Activated CD4-positive, alpha-beta T cell treated with anti-CD3 and anti-CD28 coated beads, Interleukin-2, amount 10 ng/mL, durations not matched to agents 24 days and 14 days (primary cell): Measurements from ENCODE around the gene NDFIP2. TPM values are rescaled to one million over a fixed set of nuclear protein-coding genes. Genes with fewer than 3 reads are reported as not detected.
A peak's percentile ranks its signal among the peaks of the same experiment; 100 is the strongest.

Experiments
- DNase-seq: peaks from one replicate; pipeline ENCODE4 v3.0.0; 2022
- H3K27ac Mint-ChIP-seq: one replicate; pipeline ENCODE4 v1.8.0; 2022; ENCODE audit warnings: mild to moderate bottlenecking, mixed read lengths
- H3K27me3 Mint-ChIP-seq: one replicate; pipeline ENCODE4 v1.8.0; 2022; ENCODE audit warnings: mixed read lengths
- H3K36me3 Mint-ChIP-seq: one replicate; pipeline ENCODE4 v1.8.0; 2022; ENCODE audit warnings: low read depth, mild to moderate bottlenecking, mixed read lengths
- H3K4me1 Mint-ChIP-seq: one replicate; pipeline ENCODE4 v1.8.0; 2021; ENCODE audit warnings: mixed read lengths
- H3K4me3 Mint-ChIP-seq: one replicate; pipeline ENCODE4 v1.8.0; 2022; ENCODE audit warnings: mild to moderate bottlenecking, moderate library complexity, mixed read lengths
- H3K9me3 Mint-ChIP-seq: one replicate; pipeline ENCODE4 v1.8.0; 2021; ENCODE audit warnings: mixed read lengths
- intact Hi-C: fragments of 100-400 bp; cut with micrococcal nuclease; formaldehyde crosslinking; loops from one replicate; pipeline ENCODE4 v1.15.1; 2023
- total RNA-seq: library from RNA; stranded (reverse); gene quantifications from 2 replicates; pipeline ENCODE4 v1.2.3, GENCODE V29; 2022

The NDFIP2 gene, protein sequence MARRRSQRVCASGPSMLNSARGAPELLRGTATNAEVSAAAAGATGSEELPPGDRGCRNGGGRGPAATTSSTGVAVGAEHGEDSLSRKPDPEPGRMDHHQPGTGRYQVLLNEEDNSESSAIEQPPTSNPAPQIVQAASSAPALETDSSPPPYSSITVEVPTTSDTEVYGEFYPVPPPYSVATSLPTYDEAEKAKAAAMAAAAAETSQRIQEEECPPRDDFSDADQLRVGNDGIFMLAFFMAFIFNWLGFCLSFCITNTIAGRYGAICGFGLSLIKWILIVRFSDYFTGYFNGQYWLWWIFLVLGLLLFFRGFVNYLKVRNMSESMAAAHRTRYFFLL
- total RNA-seq, result 258 and 272 TPM in 2 replicates

DNA sequence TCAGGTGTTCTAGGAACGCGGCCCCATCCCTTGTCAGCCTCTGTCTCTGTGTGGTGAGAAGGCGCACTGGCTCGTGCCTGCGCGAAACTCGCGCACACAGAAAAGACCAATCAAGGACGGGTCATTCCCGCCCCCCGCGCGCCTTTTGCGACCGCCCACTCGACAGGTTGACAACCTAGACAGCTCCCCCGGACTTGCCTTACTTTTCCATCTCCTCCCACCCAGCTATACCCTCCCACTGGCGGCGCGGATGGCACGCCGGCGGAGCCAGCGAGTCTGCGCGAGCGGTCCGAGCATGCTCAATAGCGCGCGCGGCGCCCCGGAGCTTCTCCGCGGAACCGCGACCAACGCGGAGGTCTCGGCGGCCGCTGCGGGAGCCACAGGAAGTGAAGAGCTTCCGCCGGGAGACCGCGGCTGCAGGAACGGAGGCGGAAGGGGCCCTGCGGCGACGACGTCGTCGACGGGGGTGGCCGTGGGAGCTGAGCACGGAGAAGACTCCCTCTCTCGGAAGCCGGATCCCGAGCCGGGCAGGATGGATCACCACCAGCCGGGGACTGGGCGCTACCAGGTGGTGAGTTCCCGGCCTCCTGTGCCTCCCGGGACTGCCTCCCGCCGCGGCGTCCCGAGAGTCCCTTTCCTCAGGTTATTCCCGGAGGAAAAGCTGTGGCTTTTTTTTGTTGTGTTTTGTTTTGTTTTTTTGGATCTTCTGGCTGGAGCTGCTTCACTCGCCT is at the start of gene NDFIP2:
Gene NDFIP2 (plus strand): TSS at position 202 of the 731 bp plus-strand sequence. CDS start 49 bp downstream, at position 251.
- Mint-ChIP-seq H3K4me3 (peak within 1 kb of the TSS; percentile 90), H3K27me3 (peaks cover 3% of the 10 kb centered on the region), H3K4me1 (peaks cover 57% of the 10 kb centered on the region), H3K27ac (peak within 1 kb of the TSS; percentile 98), H3K9me3 (no peaks in the 10 kb centered on the region), H3K36me3 (peaks cover 40% of the 10 kb centered on the region)
- DNase-seq, result peak; percentile 97
- intact Hi-C loops, result loop anchor here (1.0 kb wide), 10 partner anchors 10 to 88 kb away; no protein-coding TSS in a partner anchor

DNA sequence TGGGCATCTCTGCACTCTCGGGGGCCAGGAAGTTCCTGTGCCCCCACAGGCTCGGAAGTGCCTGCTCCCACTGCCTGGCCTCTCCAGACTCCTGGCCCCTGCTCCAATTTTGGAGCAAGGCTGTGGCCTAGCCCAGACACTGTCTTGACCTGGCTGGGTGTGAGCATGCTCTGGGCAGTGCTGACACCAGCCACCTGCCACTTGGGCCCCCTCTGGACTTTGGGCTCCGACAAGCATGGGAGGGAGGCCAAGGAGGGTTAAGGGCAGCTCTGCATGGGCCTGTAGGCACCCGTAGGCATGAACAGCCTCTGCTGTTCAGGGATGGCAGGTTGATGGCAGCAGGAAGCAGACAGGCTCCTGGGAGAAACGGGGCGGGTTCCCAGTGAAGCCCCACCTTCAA is 48.9 kb upstream of the NDFIP2 start:
- no peak overlapping the region for H3K27ac Mint-ChIP-seq
- H3K36me3 Mint-ChIP-seq, result peaks cover 9% of the 10 kb centered on the region
- peaks cover 4% of the 10 kb centered on the region for H3K9me3 Mint-ChIP-seq
- intact Hi-C loops, result no loop called here
- DNase-seq, result no peak
- H3K4me3 Mint-ChIP-seq, result no peak overlapping the region
- H3K27me3 Mint-ChIP-seq, result no peaks in the 10 kb centered on the region
- peaks cover 31% of the 10 kb centered on the region for H3K4me1 Mint-ChIP-seq

DNA sequence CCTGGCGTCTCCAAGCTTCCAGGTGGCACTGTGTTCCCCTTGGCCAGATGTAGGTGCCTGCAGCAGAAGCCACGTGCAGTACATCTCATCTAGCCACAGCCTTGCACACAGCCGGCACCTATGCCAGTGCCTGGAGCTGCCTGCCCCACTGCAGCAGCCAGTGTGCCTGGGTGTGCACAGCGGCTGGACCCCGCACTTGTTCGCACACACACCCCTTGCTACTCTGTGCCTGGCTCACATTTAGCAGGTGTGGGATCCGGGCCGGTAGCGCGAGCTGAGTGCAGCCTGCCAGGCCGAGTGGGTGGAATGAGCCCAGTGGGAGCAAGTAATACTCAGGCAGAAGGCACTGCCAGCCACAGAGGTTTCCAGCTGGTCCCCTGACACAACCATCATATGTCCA is 48.0 kb upstream of the NDFIP2 start:
- Mint-ChIP-seq H3K27ac (no peak overlapping the region), H3K4me1 (peaks cover 26% of the 10 kb centered on the region), H3K9me3 (peaks cover 4% of the 10 kb centered on the region), H3K27me3 (no peaks in the 10 kb centered on the region), H3K4me3 (no peak overlapping the region), H3K36me3 (peaks cover 9% of the 10 kb centered on the region)
- no peak for DNase-seq
- intact Hi-C loops, result no loop called here

DNA sequence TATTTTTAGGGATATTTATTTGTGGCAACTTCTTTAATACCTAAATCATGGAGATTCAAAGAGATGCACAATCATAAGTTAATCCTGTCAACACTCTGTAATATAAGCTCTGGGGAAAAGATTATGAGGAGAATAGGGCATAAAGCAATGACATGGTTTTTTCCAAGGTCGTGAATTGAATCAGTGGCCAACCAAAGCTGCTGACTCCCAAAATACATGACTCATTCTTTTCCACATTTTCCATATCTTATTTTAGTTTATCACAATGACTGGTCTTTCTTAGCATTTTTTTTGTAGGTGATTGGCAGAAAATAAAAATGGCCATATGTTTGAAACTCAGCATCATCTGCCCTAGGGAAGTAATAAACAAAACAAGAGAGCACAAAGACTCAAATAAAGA is 46.4 kb upstream of the NDFIP2 start:
- Mint-ChIP-seq H3K27me3 (no peaks in the 10 kb centered on the region), H3K9me3 (peaks cover 4% of the 10 kb centered on the region), H3K27ac (peak overlapping the region; percentile 40), H3K36me3 (peaks cover 8% of the 10 kb centered on the region), H3K4me1 (peaks cover 17% of the 10 kb centered on the region), H3K4me3 (no peak overlapping the region)
- DNase-seq, result no peak
- intact Hi-C loops, result loop anchor here (1.0 to 2.0 kb wide), 2 partner anchors 16 to 47 kb away; partner anchors contain the start of gene NDFIP2

DNA sequence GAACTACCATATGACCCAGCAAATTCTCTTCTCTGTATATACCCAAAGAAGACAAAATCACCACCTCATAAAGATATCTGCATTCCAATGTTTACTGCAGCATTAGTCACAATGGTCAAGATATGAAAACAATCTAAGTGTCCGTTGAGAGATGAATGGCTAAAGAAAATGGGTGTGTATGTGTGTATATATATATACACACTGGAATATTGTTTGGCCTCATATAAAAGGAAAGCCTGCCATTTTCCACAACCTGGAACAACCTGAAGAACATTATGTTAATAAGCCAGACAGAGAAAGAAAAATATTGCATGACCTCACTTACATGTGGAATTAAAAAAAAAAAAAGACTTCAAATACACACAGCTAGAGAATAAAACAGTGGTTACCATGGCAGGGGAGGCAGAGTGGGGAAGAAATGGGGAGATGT is 45.4 kb upstream of the NDFIP2 start:
- H3K36me3 Mint-ChIP-seq, result peaks cover 7% of the 10 kb centered on the region
- H3K4me1 Mint-ChIP-seq, result peaks cover 17% of the 10 kb centered on the region
- intact Hi-C loops, result loop anchor here (2.0 kb wide), 1 partner anchor 15 kb away; no protein-coding TSS in a partner anchor
- H3K4me3 Mint-ChIP-seq, result no peak overlapping the region
- no peak overlapping the region for H3K27ac Mint-ChIP-seq
- H3K27me3 Mint-ChIP-seq, result no peaks in the 10 kb centered on the region
- peaks cover 4% of the 10 kb centered on the region for H3K9me3 Mint-ChIP-seq
- DNase-seq, result no peak

DNA sequence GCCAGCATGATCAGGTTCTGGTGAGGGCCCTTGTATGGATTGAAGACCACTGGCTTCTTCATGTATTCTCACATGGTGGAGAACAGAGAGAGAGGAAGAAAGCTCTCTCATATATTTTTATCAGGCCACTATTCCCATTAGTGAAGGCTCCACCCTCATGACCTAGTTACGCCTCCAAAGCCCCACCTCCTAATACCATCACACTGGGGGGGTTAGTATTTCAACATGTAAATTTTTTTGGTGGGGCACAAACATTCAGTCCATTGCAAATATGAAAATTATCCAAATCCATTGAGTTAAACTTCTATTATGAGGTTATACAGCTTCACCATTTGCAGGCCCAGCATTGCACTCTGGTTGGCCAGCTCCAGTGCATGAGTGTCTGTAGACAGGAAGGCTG is 41.7 kb upstream of the NDFIP2 start:
- intact Hi-C loops, result no loop called here
- no peaks in the 10 kb centered on the region for H3K27me3 Mint-ChIP-seq
- H3K36me3 Mint-ChIP-seq, result no peaks in the 10 kb centered on the region
- no peaks in the 10 kb centered on the region for H3K9me3 Mint-ChIP-seq
- no peak for DNase-seq
- H3K4me1 Mint-ChIP-seq, result peaks cover 8% of the 10 kb centered on the region
- H3K27ac Mint-ChIP-seq, result no peak overlapping the region
- H3K4me3 Mint-ChIP-seq, result no peak overlapping the region

DNA sequence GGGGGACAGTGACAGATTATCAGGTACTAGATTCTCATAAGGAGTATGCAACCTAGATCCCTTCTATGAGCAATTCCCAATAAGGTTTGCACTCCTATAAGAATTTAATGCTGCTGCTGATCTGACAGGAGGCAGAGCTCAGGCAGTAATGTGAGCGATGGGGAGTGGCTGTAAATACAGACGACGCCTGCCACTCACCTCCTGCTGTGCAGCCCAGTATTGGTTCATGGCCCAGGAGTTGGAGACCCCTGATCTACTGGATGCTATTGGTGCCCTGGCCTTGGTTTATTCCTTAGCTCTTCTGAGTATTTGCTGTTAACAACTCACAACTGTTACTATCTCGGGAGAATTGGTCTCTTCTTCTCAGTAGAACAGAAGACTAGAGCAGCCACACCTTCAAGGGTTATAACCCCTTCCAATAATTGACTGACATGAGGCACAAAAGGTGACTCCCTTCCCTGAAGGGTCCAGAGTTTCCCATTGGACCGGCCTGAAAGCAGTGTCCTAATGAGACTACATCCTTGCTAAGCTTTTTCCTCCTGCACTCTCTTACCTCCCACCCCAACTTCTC is 39.9 kb upstream of the NDFIP2 start:
- intact Hi-C loops, result no loop called here
- H3K27me3 Mint-ChIP-seq, result no peaks in the 10 kb centered on the region
- no peak overlapping the region for H3K4me3 Mint-ChIP-seq
- H3K9me3 Mint-ChIP-seq, result no peaks in the 10 kb centered on the region
- DNase-seq, result no peak
- H3K36me3 Mint-ChIP-seq, result no peaks in the 10 kb centered on the region
- peaks cover 8% of the 10 kb centered on the region for H3K4me1 Mint-ChIP-seq
- H3K27ac Mint-ChIP-seq, result no peak overlapping the region

DNA sequence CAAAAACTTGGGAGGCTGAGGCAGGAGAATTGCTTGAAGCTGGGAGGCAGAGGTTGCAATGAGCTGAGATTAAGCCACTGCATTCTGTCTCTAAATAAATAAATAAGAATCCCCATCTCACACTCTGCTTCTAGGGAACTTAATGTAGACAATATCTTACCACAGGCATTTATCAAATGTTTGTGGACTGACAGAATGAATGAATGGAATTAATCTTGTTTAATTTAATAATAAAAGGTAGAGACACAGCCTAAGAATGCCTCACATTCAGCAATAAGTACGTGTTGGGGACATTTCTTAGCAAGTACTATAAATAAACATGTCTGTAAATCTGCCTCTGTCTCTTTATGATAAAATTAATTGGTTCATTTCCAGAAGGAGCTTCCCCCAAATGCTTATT is 38.7 kb upstream of the NDFIP2 start:
- H3K4me3 Mint-ChIP-seq, result no peak overlapping the region
- no peaks in the 10 kb centered on the region for H3K36me3 Mint-ChIP-seq
- DNase-seq, result no peak
- H3K9me3 Mint-ChIP-seq, result no peaks in the 10 kb centered on the region
- H3K4me1 Mint-ChIP-seq, result peaks cover 18% of the 10 kb centered on the region
- H3K27ac Mint-ChIP-seq, result no peak overlapping the region
- intact Hi-C loops, result no loop called here
- no peaks in the 10 kb centered on the region for H3K27me3 Mint-ChIP-seq

DNA sequence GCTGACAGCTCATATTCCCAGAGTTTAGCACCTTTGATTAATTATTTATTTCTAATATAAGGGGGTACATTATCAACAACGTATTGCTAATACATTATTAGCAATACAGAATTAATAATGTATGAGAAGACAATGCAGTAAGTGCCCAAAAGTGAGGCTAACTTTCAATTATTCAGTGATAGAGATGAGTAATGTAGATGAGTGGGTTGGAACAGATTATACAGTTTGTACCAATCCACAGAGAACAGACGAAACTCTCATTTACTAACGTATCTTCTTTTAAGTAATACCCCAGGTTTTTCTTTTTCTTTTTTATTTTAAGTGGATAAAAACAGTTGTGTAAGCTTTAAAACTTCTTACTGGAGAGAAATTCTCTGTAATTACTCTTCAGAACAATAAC is 38.2 kb upstream of the NDFIP2 start:
- H3K4me3 Mint-ChIP-seq, result no peak overlapping the region
- H3K27me3 Mint-ChIP-seq, result no peaks in the 10 kb centered on the region
- H3K4me1 Mint-ChIP-seq, result peaks cover 22% of the 10 kb centered on the region
- H3K9me3 Mint-ChIP-seq, result peaks cover under 1% of the 10 kb centered on the region
- no peak for DNase-seq
- no peaks in the 10 kb centered on the region for H3K36me3 Mint-ChIP-seq
- H3K27ac Mint-ChIP-seq, result no peak overlapping the region
- intact Hi-C loops, result no loop called here

DNA sequence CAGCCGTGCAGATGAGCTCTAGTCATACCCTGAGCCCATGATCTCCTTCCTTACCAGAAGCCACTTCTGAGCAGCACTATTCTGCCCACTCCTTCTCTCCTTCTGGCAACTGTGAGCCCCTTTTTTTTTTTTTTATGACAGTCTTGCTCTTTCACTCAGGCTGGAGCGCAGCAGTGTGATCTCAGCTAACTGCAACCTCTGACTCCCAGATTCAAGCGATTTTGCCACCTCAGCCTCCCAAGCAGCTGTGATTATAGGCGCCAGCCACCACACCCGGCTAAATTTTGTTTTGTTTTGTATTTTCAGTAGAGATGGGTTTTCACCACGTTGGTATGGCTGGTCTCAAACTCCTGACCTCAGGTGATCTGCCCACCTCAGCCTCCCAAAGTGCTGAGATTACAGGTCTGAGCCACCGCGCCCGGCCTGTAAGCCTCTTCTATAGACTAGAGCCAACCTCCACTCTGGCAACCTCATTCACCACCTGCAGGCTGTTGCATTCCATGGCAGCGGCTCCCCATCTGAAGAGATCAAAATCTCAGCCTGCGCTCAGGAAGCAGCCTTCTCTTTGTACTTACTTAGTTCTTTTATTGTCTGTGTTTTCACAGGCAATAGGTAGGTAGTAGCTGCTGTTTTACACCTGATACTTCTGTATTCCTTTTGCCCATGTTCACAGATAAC is 34.8 kb upstream of the NDFIP2 start:
- no peaks in the 10 kb centered on the region for H3K27me3 Mint-ChIP-seq
- peak overlapping the region; percentile 44 for H3K4me3 Mint-ChIP-seq
- DNase-seq, result peak; percentile 66
- H3K27ac Mint-ChIP-seq, result peak overlapping the region; percentile 89
- peaks cover 9% of the 10 kb centered on the region for H3K9me3 Mint-ChIP-seq
- H3K36me3 Mint-ChIP-seq, result peaks cover 7% of the 10 kb centered on the region
- intact Hi-C loops, result no loop called here
- H3K4me1 Mint-ChIP-seq, result peaks cover 44% of the 10 kb centered on the region

DNA sequence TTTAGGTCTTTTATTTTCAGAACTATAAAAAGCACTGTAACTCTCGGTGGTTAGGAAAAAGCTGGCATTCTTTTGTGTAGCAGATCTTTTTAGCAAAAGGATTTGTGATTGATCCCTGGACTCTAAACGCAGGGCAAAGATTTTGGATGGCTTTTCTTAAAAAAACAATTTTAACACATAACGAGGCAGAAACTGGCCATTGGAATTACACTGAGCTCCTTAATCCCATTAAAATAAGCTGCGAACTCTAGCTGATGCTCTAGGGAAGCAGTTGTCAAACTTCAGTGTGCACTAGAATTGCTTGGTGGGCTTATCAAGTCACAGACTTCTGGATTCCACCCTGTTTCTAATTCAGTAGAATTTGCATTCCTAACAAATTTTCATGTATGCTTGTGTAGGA is 33.8 kb upstream of the NDFIP2 start:
- DNase-seq, result no peak
- Mint-ChIP-seq H3K27me3 (no peaks in the 10 kb centered on the region), H3K27ac (no peak overlapping the region), H3K9me3 (peaks cover 9% of the 10 kb centered on the region), H3K4me1 (peaks cover 54% of the 10 kb centered on the region), H3K36me3 (peaks cover 7% of the 10 kb centered on the region), H3K4me3 (no peak overlapping the region)
- intact Hi-C loops, result no loop called here

DNA sequence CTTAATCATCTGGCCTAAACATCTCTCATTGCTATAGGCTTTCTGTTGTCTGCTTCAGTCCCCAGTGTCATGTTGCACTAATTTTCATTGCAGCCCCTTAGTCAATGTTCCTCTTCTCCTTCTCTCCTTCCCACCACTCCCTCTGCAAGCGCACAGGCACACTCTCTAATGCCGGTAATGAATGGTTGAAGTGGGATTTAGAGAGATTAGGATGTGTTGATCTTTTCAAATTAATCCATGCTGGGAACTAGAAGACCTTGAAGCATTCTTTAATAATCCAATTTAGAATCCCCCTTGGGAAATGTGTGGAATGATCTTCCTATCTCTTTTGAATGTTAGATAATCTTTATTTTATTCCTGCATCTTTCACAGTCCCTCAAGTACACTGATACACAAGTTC is 33.2 kb upstream of the NDFIP2 start:
- intact Hi-C loops, result no loop called here
- peaks cover 7% of the 10 kb centered on the region for H3K36me3 Mint-ChIP-seq
- peaks cover 9% of the 10 kb centered on the region for H3K9me3 Mint-ChIP-seq
- H3K4me3 Mint-ChIP-seq, result no peak overlapping the region
- peaks cover 59% of the 10 kb centered on the region for H3K4me1 Mint-ChIP-seq
- H3K27me3 Mint-ChIP-seq, result no peaks in the 10 kb centered on the region
- peak overlapping the region; percentile 39 for H3K27ac Mint-ChIP-seq
- no peak for DNase-seq

DNA sequence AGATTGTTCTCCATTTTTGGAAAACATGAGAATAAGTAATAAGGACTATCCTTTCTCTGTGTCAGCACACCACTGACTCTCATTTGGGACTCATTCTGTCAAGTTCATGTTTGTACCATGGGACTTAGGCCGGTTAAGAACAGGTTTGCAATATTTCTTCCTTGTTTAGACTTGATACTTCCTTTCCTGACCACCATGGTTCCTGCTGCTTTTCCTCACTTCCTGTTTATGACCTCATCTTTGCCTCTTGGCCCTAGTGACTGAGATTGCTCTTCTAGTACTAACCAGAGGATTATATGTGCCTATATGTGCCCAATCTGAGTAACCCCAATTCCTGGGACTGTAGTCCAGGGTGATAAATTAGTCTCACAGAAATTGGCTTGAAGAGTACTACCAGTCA is 32.5 kb upstream of the NDFIP2 start:
- no peaks in the 10 kb centered on the region for H3K27me3 Mint-ChIP-seq
- H3K9me3 Mint-ChIP-seq, result peaks cover 9% of the 10 kb centered on the region
- DNase-seq, result peak; percentile 65
- peaks cover 9% of the 10 kb centered on the region for H3K36me3 Mint-ChIP-seq
- intact Hi-C loops, result no loop called here
- peak overlapping the region; percentile 67 for H3K27ac Mint-ChIP-seq
- H3K4me3 Mint-ChIP-seq, result peak overlapping the region; percentile 8
- H3K4me1 Mint-ChIP-seq, result peaks cover 65% of the 10 kb centered on the region
